A673 (cell line): ENCODE results near the gene UST.

ENCODE experiments used
- CTCF ChIP-seq: fragments of 300-800, 200-600 bp; sonication (generic); conservative IDR thresholded peaks from 2 replicates; pipeline ENCODE4 v1.5.1; 2017; ENCODE audit warnings: low read depth, mild to moderate bottlenecking, antibody characterized with exemption, low read length, moderate library complexity, mixed read lengths
- EZH2 ChIP-seq: fragments of 200-600 bp; sonication (generic); IDR thresholded peaks from 2 replicates; pipeline ENCODE4 v1.6.1; 2017; ENCODE audit warnings: borderline replicate concordance, low read depth, mild to moderate bottlenecking, mixed read lengths, antibody characterized with exemption, low read length; ENCODE audit not compliant: poor library complexity, severe bottlenecking

DNA sequence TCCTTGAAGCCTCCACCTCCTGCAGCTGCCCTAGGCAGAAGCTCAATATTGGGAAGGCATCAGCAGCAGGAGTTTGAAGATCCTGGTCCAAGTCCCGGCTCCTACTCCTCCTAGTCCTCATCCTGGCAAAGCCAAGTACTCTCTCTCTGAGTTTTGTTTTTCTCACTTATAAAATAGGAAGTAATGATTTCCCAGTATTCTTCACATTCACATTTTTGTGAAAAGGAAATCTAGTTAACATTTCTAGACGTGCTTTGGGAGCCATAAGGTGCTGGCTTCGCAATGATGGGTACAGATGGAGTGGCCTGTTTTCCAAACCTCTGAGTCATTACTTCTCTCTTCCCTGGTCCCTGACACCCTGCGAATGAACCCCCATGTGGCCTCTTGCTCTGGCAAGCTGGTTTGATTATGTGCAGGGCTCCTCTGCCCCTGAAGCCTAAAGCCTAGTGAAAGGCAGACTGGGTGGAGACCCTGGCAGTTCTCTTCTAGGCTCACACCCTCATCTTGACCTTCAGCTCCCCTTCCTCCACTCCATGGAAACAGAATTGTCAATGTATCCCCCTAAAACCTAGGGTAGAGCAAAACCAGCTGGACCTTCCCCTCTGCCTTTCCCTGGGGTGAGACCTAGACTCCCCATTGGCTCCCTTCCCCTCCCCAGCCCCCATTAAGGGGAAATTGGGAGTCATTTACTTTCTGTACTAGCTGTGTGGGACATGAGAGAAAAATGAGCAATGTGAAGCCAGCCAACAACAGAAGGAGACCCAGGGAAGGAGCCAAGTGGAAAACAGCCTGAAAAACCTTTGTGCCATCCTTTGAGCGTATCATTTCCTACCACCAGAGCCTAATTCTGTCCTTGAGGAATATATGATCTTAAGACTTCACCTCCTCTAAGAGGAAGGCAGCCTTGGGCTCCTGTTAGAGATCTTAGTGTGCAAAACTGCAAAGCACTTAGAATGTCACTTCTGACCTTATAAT lies 158.4 kb downstream of the UST start:
- TF ChIP-seq EZH2 = no peak
- no peak for TF ChIP-seq CTCF
